HL-60 (cell line): Measurements from ENCODE around the gene KLK13.

Experiments
- CTCF ChIP-seq: IDR thresholded peaks from one replicate; pipeline ENCODE4 v1.5.1; 2011; ENCODE audit warnings: low read length, control low read depth, inconsistent platforms; ENCODE audit not compliant: insufficient read depth
- POLR2AphosphoS5 ChIP-seq: IDR thresholded peaks from 2 replicates; pipeline ENCODE4 v1.6.1; 2012; ENCODE audit warnings: low read depth
- REST ChIP-seq: IDR thresholded peaks from 2 replicates; pipeline ENCODE4 v1.6.1; 2012; ENCODE audit warnings: low read depth; ENCODE audit not compliant: insufficient replicate concordance
- SPI1 ChIP-seq: IDR thresholded peaks from 2 replicates; pipeline ENCODE4 v1.6.1; 2012; ENCODE audit warnings: low read depth, mild to moderate bottlenecking, borderline replicate concordance

- peak; percentile 67 for TF ChIP-seq CTCF
- no peak for TF ChIP-seq POLR2AphosphoS5
- TF ChIP-seq REST = no peak
- TF ChIP-seq SPI1 = no peak
Measured at GRCh38 chr19:51020988-51021651, 43.8 kb downstream of the KLK13 start.
